Left kidney (tissue), 8 donors: ENCODE measurements around the gene HPGD. TPM values are rescaled to one million over a fixed set of nuclear protein-coding genes. Genes with fewer than 3 reads are reported as not detected.
A peak's percentile ranks its signal among the peaks of the same experiment; 100 is the strongest.

Experiments used
- DNase-seq: peaks from one replicate; pipeline ENCODE4 v3.0.0-alpha.2; 2013
- long read RNA-seq, 8 donors: transcript quantifications; one replicate each; lab custom pipeline, GENCODE V29; 2026
- polyA plus RNA-seq: library from polyadenylated mRNA; unstranded; fragments of 120-200 nt; gene quantifications from one replicate; pipeline ENCODE4 v1.2.1, GENCODE V29; 2013; ENCODE audit not compliant: insufficient read length

The HPGD gene
- polyA plus RNA-seq, result 59.8 TPM
- long read RNA-seq, donor 1, transcript HPGD-202 (7 exons, 3,027 nt), result major isoform, 20 of 28 reads
- long read RNA-seq, donor 1, partial matches to known transcripts, result 5 of 28 reads
- long read RNA-seq, donor 1, other reads (novel, unspliced or antisense), result 0 of 28 reads
- long read RNA-seq, donor 2, transcript HPGD-202 (7 exons, 3,027 nt), result major isoform, 27 of 38 reads
- long read RNA-seq, donor 2, partial matches to known transcripts, result 6 of 38 reads
- long read RNA-seq, donor 2, other reads (novel, unspliced or antisense), result 0 of 38 reads
- long read RNA-seq, donor 3, transcript HPGD-202 (7 exons, 3,027 nt), result major isoform, 20 of 26 reads
- long read RNA-seq, donor 3, partial matches to known transcripts, result 0 of 26 reads
- long read RNA-seq, donor 3, other reads (novel, unspliced or antisense), result 0 of 26 reads
- long read RNA-seq, donor 4, result 0 reads
- long read RNA-seq, donor 5, transcript HPGD-202 (7 exons, 3,027 nt), result major isoform, 29 of 32 reads
- long read RNA-seq, donor 5, partial matches to known transcripts, result 0 of 32 reads
- long read RNA-seq, donor 5, other reads (novel, unspliced or antisense), result 0 of 32 reads
- long read RNA-seq, donor 6, transcript HPGD-202 (7 exons, 3,027 nt), result major isoform, 6 of 6 reads
- long read RNA-seq, donor 6, partial matches to known transcripts, result 0 of 6 reads
- long read RNA-seq, donor 6, other reads (novel, unspliced or antisense), result 0 of 6 reads
- long read RNA-seq, donor 7, transcript HPGD-202 (7 exons, 3,027 nt), result major isoform, 30 of 52 reads
- long read RNA-seq, donor 7, partial matches to known transcripts, result 16 of 52 reads
- long read RNA-seq, donor 7, other reads (novel, unspliced or antisense), result 0 of 52 reads
- long read RNA-seq, donor 8, transcript HPGD-202 (7 exons, 3,027 nt), result major isoform, 15 of 15 reads
- long read RNA-seq, donor 8, partial matches to known transcripts, result 0 of 15 reads
- long read RNA-seq, donor 8, other reads (novel, unspliced or antisense), result 0 of 15 reads

DNA sequence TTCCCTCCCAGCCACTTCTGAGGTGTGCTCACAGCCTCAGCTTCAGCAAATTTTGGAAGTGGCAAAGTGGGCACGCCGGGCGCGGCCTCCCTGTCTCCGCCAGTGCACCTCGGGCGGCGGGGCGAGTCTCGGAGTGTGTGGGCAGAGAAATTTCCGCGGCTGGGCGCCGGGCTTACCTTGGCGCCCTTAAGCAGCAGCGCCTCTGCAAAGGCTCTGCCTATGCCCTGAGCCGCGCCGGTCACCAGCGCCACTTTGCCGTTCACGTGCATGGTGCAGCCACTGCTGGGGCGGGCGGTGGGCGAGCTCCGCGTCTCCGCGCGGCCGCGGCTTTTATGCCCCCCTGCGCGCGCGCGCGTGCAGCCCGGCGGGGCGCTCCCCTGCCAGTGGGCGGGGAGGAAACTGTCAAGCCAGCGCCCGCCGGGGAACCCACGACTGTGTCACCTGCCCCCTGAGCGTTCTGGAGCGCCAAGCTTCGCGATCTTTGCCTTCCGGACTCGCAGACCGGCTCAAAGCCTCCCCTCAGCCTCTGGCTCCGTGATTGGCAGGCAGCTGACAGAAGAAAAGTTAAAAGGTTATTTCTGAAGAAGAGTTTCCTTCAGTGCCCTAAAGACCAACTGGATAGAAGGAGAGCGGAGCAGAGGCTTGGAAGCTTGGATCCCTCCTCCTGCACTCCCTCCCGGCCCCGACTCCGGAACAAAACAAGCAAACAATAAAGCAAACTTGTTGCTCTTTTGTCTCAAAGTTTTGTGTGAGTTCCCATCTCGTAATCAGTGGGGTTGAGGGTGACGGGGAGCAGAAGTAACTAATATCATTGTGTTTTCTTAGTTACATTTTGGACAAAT is at the start of gene HPGD:
Gene HPGD, minus strand, starts transcription at position 306 of the 842 bp plus-strand sequence. Its CDS starts 37 bp downstream, at position 269.
- DNase-seq, result peak; percentile 61

GRCh38 chr4:174564529-174564928 is 42.2 kb upstream of the HPGD start:
- DNase-seq, result no peak

DNA sequence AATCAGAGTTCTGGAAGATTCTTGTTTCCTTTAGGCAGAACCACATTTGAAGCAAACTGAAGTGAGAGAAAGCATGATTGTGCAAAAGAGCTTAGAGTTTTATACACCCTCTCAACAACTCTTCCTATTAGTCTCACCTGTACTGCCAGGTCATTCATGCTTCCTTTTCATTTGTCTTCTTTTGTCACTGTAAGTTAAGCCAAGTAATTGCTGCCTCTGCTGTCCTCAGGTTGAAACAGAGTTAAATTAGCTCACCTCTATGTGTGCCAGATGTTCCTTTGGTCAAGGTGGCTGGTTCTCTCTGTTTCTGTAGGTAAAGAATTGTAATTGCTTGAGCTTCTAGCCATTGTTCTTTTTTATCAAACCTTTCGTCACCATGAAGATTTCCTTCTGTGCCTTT is 41.1 kb upstream of the HPGD start:
- DNase-seq, result no peak

GRCh38 chr4:174561560-174561959 is 39.3 kb upstream of the HPGD start:
- peak; percentile 17 for DNase-seq

DNA sequence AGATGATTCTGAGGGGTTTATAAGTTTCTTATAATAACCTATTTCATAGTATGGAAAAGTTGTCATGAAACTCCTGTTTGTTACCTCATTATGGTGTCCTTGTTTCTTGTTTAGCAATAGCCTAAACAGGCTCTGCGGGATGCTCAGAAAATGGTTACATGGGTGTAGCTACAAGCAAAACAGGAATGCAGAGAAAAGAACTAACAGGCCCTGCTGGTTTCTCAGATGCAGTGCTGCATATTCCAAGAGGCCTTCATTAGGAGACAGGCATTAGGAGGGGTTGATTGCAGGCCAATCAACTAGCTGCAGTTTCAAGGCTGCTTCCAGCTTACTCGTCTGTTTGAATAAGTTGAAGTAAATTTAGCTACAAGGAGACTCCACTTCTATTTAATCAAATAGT is 37.6 kb upstream of the HPGD start:
- DNase-seq, result no peak

- DNase-seq, result no peak
These were observed 33.7 kb upstream of the HPGD start for GRCh38 chr4:174555789-174556630.

DNA sequence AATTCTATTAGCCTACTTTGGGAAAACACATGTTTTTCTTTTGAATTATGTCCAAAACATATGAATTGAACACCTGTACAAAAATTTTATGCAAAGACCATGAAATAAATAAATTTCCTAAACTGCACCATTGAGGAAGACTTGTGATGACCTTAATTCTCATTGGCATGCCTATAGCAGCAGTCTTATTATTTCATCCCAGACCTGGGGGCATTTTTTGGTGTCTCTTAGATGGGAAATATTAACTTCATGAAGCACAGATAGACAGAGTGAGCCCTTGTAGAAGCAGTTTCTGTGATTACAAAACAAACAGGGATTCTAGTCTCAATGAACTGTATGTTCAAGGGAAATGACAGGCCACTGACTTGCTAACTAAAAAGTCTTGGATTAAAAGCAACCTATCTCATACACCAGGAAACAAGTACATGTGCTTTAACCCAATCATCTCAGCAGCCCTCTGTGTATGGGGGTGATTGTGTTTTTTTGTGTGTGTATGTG is 32.0 kb upstream of the HPGD start:
- DNase-seq, result no peak

DNA sequence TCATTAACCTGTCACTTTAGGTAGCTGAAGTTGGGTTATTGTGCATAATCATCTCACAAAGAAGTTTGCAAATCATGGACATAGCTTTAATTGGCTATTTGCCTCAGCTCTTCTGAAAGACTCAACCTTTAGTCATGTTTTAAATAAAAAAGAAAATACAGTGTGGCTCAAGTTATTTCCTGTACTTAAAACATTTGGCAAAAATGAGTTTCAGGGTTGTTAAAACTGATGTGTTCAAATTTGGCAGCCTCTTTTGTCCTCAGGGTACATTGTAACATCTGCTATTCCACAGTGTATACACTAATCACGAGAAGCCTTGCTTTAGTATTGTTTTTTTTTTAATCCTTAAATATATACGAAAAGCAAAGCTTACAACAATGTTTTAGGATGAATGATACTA is 31.5 kb upstream of the HPGD start:
- no peak for DNase-seq

- no peak for DNase-seq
These were observed 30.7 kb upstream of the HPGD start for GRCh38 chr4:174553031-174553430.

DNA sequence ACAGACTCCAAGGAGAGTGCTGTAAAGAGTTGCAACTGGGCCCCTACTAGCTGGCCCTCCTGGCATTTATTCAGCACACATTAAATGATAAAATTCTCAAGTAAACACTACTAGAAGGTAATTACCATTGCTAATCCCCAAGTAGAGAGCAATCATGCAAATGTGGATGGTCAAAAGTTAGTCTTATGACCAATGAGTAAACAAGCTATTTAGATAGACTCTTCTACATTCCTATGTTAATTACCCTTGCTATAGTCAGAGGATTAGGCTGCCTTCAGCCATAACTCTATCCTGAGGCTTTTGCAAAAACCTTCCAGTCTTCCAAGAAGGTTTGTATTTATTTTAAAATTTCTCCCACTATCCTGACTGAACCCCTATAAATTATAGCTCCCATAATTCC is 28.3 kb upstream of the HPGD start:
- no peak for DNase-seq

DNA sequence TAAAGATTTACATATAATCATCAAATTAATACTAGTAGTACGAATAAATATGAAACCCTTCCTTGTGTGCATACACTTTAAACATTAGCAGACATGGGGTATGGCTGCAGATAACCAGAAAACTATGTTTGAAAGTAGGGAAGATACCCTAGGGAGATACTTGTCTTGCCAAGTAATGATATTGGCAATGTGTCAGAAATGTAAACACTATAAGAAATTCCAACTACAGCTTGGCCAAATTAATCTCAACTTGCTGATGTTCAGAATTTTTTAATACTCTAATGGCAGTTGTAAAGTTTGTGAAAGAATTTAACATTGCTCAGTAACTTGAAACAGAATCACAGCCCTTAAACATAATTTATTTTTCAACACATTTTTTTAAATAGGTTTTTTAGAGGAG is 27.4 kb upstream of the HPGD start:
- no peak for DNase-seq

GRCh38 chr4:174545268-174545667 is 23.0 kb upstream of the HPGD start:
- DNase-seq, result no peak

GRCh38 chr4:174544496-174544895 is 22.2 kb upstream of the HPGD start:
- no peak for DNase-seq

DNA sequence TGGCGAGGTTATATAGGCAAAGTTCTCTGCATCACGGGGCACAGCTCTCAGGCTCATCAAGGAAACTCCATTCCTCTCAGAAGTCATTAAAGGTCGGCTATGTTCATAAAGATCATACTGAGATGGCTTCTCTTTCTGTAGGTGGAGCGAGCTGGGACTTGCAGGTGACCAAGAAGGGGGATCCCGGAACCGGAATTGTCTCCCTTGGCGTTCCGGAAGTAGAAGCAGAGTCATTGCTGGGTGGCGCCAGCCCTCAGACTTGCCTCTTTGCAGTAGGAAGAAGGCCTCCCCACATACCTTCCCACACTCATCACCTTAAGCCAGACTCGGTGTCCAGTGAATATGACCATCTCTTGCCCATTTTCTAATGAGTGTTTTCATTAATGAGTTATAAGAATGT is 17.9 kb upstream of the HPGD start:
- no peak for DNase-seq

GRCh38 chr4:174539571-174539970 is 17.3 kb upstream of the HPGD start:
- no peak for DNase-seq

DNA sequence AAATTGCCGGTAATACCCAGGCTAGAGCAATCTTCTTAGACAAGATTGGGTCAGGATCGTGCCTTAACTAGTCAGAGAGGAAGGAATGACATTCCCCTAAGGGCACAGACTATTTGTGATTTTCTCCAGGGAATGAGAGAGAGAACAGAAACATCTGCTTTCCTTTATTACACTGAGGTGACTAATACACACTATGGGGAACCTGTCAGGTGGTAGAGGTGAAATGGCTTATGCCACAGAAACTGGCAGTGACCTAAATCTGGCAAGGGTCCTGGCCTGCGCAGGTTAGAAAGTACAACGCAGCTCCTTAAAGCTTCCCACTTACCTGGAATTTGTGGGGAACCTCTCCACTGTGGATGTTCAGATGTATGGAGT is 16.6 kb upstream of the HPGD start:
- DNase-seq, result no peak

- DNase-seq, result no peak
These were observed 16.0 kb upstream of the HPGD start for GRCh38 chr4:174538123-174538875.

DNA sequence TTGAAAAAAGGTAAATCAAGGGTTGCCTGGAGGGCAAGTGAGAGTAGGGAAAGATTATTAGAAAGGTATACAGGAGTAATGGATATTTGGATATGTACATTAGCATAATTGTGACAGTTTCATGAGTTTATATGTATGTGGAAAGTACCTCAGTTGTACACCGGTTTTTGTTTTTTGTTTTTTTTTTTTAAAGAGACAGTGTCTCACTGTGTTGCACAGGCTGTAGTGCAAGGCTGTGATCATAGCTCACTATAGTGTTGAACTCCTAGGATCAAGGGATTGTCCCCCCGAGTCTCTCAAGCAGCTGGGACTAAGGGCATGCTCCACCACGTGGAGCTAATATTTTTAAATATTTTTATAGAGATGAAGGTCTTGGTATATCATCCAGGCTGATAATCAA is 15.3 kb upstream of the HPGD start:
- DNase-seq, result no peak

GRCh38 chr4:174534461-174534860 is 12.2 kb upstream of the HPGD start:
- no peak for DNase-seq

DNA sequence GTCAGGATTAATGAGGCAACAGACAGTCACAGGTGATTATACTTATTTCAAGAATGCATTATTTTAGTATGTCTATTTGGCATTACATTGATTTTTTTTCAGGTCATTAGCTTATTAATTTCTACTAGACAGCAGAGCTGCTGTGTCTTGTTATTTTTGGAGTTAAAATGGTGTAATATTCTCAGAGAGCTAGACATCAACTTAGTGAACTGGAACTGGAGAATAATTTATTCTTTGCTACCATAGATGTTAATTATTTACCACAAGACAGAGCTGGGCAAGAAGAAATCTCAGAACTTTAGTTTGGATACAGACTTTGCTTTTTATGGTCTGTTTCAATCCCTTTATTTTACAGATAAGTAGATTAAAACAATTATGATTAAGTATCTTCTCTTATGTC is 10.2 kb upstream of the HPGD start:
- no peak for DNase-seq
